Coronary artery (tissue), 2 donors: ENCODE results near the gene ALDH3A1.

Experiments used
- DNase-seq: peaks from one replicate; pipeline ENCODE4 v3.0.0-alpha.2; 2017; ENCODE audit warnings: low spot score
- H3K27ac ChIP-seq, 2 donors: fragments of 200-600 bp; sonication (generic); one replicate each; pipeline ENCODE4 v1.5.1; 2016 to 2019
- H3K4me3 ChIP-seq: fragments of 200-600 bp; sonication (generic); 2 replicates; pipeline ENCODE4 v1.5.1; 2016; ENCODE audit warnings: mild to moderate bottlenecking, moderate library complexity
- TF ChIP-seq, protein P1 (sequence below): fragments of 200-600 bp; sonication (generic); IDR thresholded peaks from one replicate; pipeline ENCODE4 v1.5.1; 2019; ENCODE audit warnings: antibody characterized with exemption

Gene ALDH3A1

GRCh38 chr17:19747829-19748806 is at the start of gene ALDH3A1:
Gene ALDH3A1 (minus strand): TSS chr17:19748298. CDS start chr17:19745129, 3,169 bp downstream.
- TF ChIP-seq, protein P1, sequence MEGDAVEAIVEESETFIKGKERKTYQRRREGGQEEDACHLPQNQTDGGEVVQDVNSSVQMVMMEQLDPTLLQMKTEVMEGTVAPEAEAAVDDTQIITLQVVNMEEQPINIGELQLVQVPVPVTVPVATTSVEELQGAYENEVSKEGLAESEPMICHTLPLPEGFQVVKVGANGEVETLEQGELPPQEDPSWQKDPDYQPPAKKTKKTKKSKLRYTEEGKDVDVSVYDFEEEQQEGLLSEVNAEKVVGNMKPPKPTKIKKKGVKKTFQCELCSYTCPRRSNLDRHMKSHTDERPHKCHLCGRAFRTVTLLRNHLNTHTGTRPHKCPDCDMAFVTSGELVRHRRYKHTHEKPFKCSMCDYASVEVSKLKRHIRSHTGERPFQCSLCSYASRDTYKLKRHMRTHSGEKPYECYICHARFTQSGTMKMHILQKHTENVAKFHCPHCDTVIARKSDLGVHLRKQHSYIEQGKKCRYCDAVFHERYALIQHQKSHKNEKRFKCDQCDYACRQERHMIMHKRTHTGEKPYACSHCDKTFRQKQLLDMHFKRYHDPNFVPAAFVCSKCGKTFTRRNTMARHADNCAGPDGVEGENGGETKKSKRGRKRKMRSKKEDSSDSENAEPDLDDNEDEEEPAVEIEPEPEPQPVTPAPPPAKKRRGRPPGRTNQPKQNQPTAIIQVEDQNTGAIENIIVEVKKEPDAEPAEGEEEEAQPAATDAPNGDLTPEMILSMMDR, result no peak
- H3K4me3 ChIP-seq, result no peak within 1 kb of the TSS
- no peak for DNase-seq
- H3K27ac ChIP-seq, result no peak within 1 kb of the TSS

DNA sequence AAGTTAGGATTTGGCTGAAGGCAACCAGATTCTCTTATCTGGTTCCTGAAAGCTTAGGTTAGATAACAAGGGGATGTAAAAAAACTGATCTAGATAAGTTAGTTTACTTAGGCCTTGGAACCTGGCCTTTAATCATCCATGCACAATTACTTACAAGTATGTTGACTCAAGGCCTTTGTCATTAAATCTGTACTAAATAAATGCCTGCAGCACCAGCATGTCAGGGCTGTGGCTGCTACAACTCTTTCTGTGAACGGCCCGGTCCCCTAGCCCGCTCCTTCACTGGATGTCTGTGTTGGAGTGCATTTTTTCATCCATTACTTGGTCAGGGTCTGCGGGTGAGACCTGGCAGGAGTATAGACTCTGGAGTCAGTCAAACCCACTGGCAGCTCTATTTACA is 48.4 kb upstream of the ALDH3A1 start:
- TF ChIP-seq, protein P1, result no peak
- no peak overlapping the region for H3K4me3 ChIP-seq
- H3K27ac ChIP-seq, result no peak overlapping the region
- no peak for DNase-seq

DNA sequence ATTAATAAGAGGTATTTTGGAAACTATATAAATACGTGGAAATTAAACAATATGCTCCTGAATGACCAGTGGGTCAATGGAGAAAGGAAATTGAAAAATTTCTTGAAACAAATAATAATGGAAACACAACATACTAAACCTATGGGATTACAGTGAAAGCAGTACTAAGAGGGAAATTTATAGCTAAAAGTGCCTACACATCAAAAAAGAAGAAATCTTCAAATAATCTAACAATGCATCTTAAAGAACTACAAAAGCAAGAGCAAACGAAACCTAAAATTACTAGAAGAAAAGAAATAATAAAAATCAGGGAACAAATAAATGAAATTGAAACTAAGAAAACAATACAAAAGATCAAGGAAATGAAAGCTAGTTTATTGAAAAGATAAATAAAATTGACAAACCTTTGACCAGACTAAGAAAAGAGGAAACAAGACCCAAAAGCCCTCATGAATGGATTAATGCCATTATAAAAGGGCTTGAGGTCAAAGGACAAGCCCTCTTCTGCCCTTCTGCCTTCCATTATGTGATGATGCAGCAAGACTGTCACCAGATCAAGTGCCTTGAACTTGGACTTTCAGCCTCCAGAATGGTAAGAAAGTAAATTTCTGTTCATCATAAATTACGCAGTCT is 43.9 kb upstream of the ALDH3A1 start:
- TF ChIP-seq, protein P1, result no peak
- Histone ChIP-seq H3K27ac (no peak overlapping the region), H3K4me3 (no peak overlapping the region)
- DNase-seq, result no peak

- no peak for DNase-seq
- no peak overlapping the region for H3K4me3 ChIP-seq
- TF ChIP-seq, protein P1, result no peak
- H3K27ac ChIP-seq, result no peak overlapping the region
These were observed 39.7 kb upstream of the ALDH3A1 start for GRCh38 chr17:19787733-19788357.

GRCh38 chr17:19785854-19786253 is 37.8 kb upstream of the ALDH3A1 start:
- TF ChIP-seq, protein P1, result no peak
- Histone ChIP-seq H3K27ac (no peak overlapping the region), H3K4me3 (no peak overlapping the region)
- DNase-seq, result no peak

GRCh38 chr17:19781488-19782458 is 33.7 kb upstream of the ALDH3A1 start:
- Histone ChIP-seq H3K4me3 (no peak overlapping the region), H3K27ac (no peak overlapping the region)
- TF ChIP-seq, protein P1, result no peak
- DNase-seq, result no peak
